Epidermal melanocyte (primary cell): ENCODE results near the gene ENO4.
A peak's percentile ranks its signal among the peaks of the same experiment; 100 is the strongest.

Experiments
- DNase-seq: peaks from one replicate; pipeline ENCODE4 v3.0.0; 2011; ENCODE audit warnings: low spot score; ENCODE audit not compliant: insufficient read length

The ENO4 gene, protein sequence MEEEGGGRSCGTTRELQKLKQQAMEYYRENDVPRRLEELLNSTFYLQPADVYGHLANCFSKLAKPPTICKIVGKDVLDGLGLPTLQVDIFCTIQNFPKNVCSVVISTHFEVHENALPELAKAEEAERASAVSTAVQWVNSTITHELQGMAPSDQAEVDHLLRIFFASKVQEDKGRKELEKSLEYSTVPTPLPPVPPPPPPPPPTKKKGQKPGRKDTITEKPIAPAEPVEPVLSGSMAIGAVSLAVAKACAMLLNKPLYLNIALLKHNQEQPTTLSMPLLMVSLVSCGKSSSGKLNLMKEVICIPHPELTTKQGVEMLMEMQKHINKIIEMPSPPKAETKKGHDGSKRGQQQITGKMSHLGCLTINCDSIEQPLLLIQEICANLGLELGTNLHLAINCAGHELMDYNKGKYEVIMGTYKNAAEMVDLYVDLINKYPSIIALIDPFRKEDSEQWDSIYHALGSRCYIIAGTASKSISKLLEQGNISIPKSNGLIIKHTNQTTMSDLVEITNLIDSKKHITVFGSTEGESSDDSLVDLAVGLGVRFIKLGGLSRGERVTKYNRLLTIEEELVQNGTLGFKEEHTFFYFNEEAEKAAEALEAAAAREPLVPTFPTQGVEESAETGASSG

DNA sequence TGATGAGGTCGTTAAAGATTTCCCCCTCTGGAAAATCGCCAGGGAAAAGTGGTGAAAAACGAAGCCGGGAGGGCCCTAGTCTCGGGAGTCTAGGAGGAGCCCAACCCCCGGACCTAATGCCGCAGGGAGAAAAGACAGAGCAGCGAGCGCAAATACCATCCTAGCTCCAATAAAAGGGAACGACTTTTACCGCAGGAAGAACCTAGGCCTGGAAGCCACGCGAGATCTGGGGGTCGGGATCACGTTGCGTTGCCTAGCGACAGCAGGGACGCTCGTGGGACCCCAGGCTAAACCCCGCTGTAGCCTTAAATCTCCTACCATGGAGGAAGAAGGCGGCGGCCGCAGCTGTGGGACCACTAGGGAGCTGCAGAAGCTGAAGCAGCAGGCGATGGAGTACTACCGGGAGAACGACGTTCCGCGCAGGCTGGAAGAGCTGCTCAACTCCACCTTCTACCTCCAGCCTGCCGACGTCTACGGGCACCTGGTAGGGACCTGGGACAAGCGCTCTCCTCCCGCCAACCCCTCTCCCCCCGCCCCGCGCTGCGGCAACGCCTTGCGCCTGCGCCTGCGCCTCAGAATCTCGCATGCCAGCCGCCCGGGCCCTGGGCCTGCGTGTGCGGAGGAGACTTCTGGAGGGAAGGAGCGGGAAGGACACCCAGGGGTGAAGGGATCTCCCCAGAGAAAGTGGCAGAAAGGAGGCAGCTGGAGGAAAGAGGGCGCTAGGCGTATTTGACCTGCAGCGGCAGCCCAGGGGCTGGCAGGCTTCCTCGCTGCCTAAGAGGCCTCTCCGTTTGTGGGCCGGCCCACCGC is at the start of gene ENO4:
Gene ENO4, plus strand, starts transcription at position 252 of the 810 bp plus-strand sequence. Its CDS starts 68 bp downstream, at position 320.
- DNase-seq, result peak; percentile 64

DNA sequence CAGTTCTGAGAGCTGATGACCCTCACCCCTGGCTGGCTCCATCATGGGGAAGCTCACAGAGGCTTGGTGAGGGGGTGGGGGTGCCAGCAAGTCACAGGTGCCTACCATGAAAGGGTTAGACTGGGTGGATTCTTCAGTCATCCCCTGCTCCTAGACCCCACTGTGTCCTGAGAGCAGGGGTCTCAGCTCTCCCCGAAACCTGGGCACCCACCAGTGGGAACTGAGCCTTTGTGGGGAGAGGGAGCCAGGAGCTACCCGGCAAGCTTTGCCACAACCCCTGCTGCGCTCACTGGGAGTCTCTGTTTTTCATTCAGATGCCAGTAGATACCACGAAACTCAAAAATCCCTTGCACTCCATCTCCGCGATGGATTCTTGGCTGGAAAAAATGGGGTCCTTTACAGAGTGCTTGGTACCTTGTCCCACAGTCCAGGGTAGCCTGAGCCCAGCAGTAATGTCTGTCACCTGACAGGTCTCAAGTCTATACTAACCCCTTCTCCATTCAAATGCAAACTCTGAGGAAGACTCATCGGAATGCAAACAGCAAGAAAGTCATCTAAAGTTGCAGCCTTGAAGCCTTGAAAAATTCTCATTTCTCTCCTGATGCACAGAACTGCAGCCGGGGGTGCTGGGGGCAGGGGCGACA is 48.9 kb upstream of the ENO4 start:
- DNase-seq, result no peak

GRCh38 chr10:116801658-116802057 is 47.6 kb upstream of the ENO4 start:
- no peak for DNase-seq

DNA sequence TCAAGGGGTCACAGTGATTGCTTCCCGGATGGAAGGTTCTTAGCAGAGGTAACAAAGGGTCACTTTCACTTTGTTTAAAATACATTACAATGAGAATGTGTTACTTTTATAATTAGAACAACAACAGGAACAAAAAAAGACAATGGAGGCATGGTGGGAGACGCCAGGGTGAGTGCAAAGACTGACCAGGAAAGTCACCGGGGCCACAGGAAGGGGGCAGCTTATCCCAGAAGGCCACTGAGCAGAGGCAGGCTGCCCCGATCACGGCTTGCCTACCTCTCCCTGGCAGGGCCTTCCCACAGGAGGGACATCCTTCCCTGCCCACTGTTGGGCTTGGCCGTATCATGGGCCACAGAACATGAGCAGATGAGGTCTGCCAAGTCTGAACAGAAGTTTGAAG is 46.8 kb upstream of the ENO4 start:
- DNase-seq, result no peak

- no peak for DNase-seq
Observed at GRCh38 chr10:116802876-116803275, 46.4 kb upstream of the ENO4 start.

DNA sequence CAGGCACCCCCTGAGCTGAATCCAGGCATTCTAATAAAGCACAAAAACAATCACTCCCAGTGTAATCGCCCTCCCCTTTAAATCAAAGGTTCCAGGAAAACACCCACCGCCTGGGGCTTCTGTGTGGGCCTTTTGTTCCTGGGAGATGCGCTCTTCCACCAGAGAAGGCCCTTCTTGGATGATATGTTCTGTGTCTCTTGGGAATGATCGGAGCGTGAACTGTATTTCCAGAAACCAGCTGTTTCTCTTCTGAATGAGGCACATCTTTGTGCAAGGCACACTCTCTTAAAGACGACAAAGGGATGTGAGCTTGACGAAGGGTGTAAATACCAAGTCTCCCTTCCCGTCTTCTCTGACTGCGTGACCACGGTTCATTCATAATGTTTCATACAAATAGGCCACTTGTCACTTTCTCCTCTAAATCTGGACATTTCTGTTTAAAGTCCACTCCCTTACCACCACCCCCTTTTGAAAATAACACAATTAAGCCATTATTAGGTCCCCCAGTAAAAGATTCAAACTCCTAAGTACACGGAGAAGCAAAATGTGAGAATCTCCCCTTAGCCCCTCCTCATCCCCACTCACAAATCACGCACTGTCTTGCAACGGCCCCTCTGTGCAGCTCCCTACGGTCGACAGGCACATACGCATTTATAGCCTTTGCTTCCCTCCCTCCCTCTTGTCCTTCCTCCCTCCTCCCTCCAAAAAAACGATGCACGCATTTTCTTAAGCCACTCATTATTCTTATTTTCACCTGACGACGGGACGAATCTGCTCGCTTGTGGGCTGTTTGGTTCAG is 45.6 kb upstream of the ENO4 start:
- no peak for DNase-seq

- no peak for DNase-seq
Observed at GRCh38 chr10:116808706-116809105, 40.6 kb upstream of the ENO4 start.

DNA sequence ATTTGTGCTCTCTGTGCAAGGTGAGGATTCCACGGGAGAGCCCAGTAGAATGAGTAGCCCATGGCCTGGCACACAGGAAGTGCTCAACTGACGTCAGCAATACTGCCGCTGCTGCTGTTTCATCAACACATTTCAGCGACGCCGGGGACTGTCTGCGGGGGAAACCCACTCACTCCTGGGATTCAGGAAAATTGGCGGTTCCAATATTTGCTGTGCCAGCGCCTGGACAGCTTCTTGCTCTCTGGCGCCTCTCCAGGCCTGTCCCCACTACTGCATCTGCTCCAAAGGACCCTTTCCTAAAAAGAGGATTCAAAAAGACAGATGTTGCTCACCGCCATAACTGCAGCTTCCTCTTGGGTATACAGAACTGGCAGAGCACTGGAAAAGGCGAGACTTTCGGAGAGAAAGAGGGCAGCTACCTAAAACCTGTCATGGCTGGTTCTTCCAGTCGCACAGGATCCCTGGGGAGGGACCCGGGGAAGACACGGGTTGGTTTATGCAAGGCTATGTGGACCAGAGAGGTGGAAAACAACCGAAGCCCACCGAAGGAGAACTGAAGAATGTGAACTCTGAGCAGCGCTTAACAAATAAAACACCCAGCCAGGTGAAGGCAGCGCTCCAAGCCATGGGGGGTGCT is 39.7 kb upstream of the ENO4 start:
- DNase-seq, result no peak

- DNase-seq, result no peak
Observed at GRCh38 chr10:116810120-116810500, 39.2 kb upstream of the ENO4 start.

GRCh38 chr10:116810895-116811294 is 38.4 kb upstream of the ENO4 start:
- no peak for DNase-seq

GRCh38 chr10:116811691-116812090 is 37.6 kb upstream of the ENO4 start:
- DNase-seq, result no peak

GRCh38 chr10:116815641-116816415 is 33.5 kb upstream of the ENO4 start:
- DNase-seq, result no peak

GRCh38 chr10:116817178-116817577 is 32.1 kb upstream of the ENO4 start:
- no peak for DNase-seq

GRCh38 chr10:116817780-116818343 is 31.4 kb upstream of the ENO4 start:
- no peak for DNase-seq

DNA sequence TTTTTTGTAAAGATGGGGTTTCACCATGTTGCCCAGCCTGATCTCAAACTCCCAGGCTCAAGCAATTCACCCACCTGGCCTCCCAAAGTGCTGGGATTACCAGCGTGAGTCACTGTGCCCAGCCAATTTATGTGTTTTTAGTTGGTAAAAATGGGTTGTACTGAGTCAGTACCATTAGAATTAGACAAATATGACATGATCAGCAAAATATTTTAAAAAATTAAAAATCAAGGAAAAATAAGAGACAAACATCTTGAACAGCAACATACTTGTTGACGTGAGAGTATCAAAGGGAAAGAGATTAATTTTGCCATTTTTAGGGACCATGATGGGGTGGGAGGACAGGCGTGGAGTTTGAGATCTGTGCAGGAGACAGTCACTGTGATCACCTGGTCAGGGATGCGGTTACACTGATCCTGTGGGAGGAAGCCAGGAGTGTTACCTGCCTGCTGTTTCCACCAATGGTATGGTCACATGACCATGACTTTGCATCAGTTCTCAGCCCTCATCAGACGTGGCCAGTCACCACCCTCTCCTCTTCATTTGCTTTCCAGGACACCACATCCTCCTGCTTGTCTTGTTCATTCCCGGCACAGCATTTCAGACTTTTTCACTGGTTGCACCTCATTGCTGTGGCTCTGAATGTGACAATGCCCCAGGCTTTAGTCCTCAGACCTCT is 29.2 kb upstream of the ENO4 start:
- no peak for DNase-seq

GRCh38 chr10:116825901-116826300 is 23.4 kb upstream of the ENO4 start:
- no peak for DNase-seq

DNA sequence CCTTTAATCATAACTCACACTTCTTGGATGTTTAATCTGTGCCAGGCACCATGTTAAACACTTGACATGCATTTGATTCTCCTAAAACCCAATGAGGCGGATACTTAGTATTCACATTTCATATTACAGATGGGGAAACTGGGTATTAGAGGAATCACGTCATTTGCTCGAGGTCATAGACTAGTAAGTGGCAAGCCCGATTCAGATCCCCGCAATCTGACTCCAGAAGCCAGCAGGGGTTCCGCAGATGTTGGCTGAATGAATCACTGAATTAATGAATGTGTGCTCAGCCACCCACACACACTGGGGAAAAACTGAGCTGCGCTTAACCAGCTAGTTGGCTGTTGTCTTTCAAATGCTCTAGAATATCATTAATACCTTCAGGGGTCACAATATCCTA is 22.5 kb upstream of the ENO4 start:
- no peak for DNase-seq

DNA sequence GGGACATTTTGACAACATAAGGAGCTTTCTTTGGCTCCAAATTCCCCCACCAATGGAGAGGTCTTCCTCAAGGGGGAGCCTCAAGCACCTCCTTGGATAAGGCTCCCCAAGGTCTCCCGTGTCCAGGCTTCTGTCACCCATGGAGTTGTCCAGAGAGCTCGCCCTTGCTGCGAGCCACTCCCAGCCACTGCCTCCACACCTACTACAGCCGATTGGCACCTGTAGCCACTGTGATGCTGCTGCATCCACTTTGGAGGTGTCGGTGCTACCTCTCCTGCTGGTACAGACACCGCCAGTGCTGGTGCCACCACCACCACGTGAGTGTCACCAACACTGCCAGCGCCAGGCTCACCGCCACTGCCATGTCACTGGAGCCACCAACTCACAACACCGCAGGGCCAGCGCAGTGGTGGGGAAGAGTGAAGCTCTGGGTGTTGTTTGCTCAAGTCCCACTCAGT is 22.1 kb upstream of the ENO4 start:
- DNase-seq, result no peak

DNA sequence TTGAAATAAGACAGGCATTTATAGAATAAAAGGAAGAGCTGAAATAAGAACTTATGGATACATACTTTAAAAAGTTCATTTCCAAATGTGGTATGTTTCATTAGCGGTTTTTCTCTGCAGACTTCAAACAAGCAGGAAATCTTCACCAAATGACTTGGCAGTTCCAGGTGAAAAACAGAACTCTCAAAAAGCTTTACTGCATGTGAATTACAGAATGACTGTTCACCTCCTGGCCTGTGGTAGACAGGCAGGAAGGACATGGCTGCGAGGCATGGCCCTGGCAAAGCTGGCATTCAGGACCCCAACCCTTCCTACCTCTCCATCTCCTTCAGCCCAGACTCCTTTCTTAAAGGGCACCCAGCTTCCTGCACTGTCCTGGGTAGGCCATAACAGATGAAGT is 21.2 kb upstream of the ENO4 start:
- no peak for DNase-seq
